ENCODE results near the gene EXOG. TPM values are rescaled to one million over a fixed set of nuclear protein-coding genes. Genes with fewer than 3 reads are reported as not detected.

Gene EXOG
- polyA plus RNA-seq, 3 donors = 1.6 to 5.4 (median 2.4) TPM

GRCh38 chr3:38538773-38539353, 42.7 kb downstream of the EXOG start:
- TF ChIP-seq CTCF (IDR thresholded peaks at IDR 0.05) = no peak
- no peak overlapping the region for H3K4me3 ChIP-seq (replicated peaks in 1 of 3; ENCODE audit: low read depth in 2 of 3, low read length in 3 of 3)
- no peaks in the 10 kb centered on the region for H4K20me1 ChIP-seq (ENCODE audit: insufficient read depth, low read length)
- Mint-ChIP-seq H3K4me3 (no peak overlapping the region), H3K27me3 (ENCODE audit: low read depth in 3 of 3) (peaks cover 0 to 3% (median 1%) of the 10 kb centered on the region in 3 donors), H3K36me3 (peaks cover 7 to 9% of the 10 kb centered on the region in 2 donors), H3K9me3 (peaks cover 0 to 5% (median 0%) of the 10 kb centered on the region in 7 donors), H3K4me1 (no peaks in the 10 kb centered on the region), H3K27ac (peak overlapping the region in 1 of 7 donors; percentile 67)
- no peak overlapping the region for H3K4me2 ChIP-seq (replicated peaks; ENCODE audit: extremely low read depth, low read length, poor library complexity, severe bottlenecking)
- 100% methylated on average over 5 of the region's 8 CpGs for WGBS (ENCODE audit: insufficient coverage)
- no peak overlapping the region for H2AFZ ChIP-seq (ENCODE audit: insufficient read depth, low read depth, low read length, poor library complexity, severe bottlenecking)
- no peaks in the 10 kb centered on the region for H3K9me3 ChIP-seq (replicated peaks in 1 of 2; ENCODE audit: control insufficient read depth in 1 of 2, insufficient read depth in 1 of 2, low read length in 2 of 2)
- no peaks in the 10 kb centered on the region for H3K79me2 ChIP-seq (ENCODE audit: insufficient read depth, low read length)
- H3K36me3 ChIP-seq (replicated peaks in 1 of 2; ENCODE audit: control insufficient read depth in 1 of 2, insufficient read depth in 2 of 2, low read length in 2 of 2) = peaks cover 0 to 7% of the 10 kb centered on the region in 2 donors
- H3K9ac ChIP-seq (ENCODE audit: insufficient read depth, low read length, poor library complexity, severe bottlenecking) = no peak overlapping the region
- no peaks in the 10 kb centered on the region for H3K4me1 ChIP-seq (ENCODE audit: control insufficient read depth in 1 of 2, insufficient read depth in 2 of 2, low read length in 2 of 2)
- no peak overlapping the region for H3K27ac ChIP-seq (ENCODE audit: low read depth in 1 of 2, low read length in 2 of 2)
- DNase-seq = no peak
- no peaks in the 10 kb centered on the region for H3K27me3 ChIP-seq (ENCODE audit: control insufficient read depth in 2 of 2, insufficient read depth in 2 of 2, low read length in 2 of 2)
- intact Hi-C loops (cut with micrococcal nuclease) = no loop called here

- no peak for DNase-seq
- Histone ChIP-seq H3K4me1 (ENCODE audit: control insufficient read depth in 1 of 2, insufficient read depth in 2 of 2, low read length in 2 of 2) (no peaks in the 10 kb centered on the region), H3K9me3 (replicated peaks in 1 of 2; ENCODE audit: control insufficient read depth in 1 of 2, insufficient read depth in 1 of 2, low read length in 2 of 2) (no peaks in the 10 kb centered on the region), H3K27ac (ENCODE audit: low read depth in 1 of 2, low read length in 2 of 2) (no peak overlapping the region), H3K4me3 (replicated peaks in 1 of 3; ENCODE audit: low read depth in 2 of 3, low read length in 3 of 3) (no peak overlapping the region), H4K20me1 (ENCODE audit: insufficient read depth, low read length) (no peaks in the 10 kb centered on the region), H3K79me2 (ENCODE audit: insufficient read depth, low read length) (no peaks in the 10 kb centered on the region), H2AFZ (ENCODE audit: insufficient read depth, low read depth, low read length, poor library complexity, severe bottlenecking) (no peak overlapping the region), H3K27me3 (ENCODE audit: control insufficient read depth in 2 of 2, insufficient read depth in 2 of 2, low read length in 2 of 2) (no peaks in the 10 kb centered on the region), H3K36me3 (replicated peaks in 1 of 2; ENCODE audit: control insufficient read depth in 1 of 2, insufficient read depth in 2 of 2, low read length in 2 of 2) (no peaks in the 10 kb centered on the region), H3K4me2 (replicated peaks; ENCODE audit: extremely low read depth, low read length, poor library complexity, severe bottlenecking) (no peak overlapping the region), H3K9ac (ENCODE audit: insufficient read depth, low read length, poor library complexity, severe bottlenecking) (no peak overlapping the region)
- intact Hi-C loops (cut with micrococcal nuclease) = no loop called here
- WGBS (ENCODE audit: insufficient coverage) = 89% methylated on average over 8 of the region's 9 CpGs
- no peaks in the 10 kb centered on the region for H3K9me3 Mint-ChIP-seq
- H3K27ac Mint-ChIP-seq = no peak overlapping the region
- peaks cover 0 to 3% (median 3%) of the 10 kb centered on the region in 3 donors for H3K27me3 Mint-ChIP-seq (ENCODE audit: low read depth in 3 of 3)
- no peak for TF ChIP-seq CTCF (IDR thresholded peaks at IDR 0.05)
- H3K4me1 Mint-ChIP-seq = no peaks in the 10 kb centered on the region
- H3K4me3 Mint-ChIP-seq = no peak overlapping the region
- peaks cover 0 to 1% of the 10 kb centered on the region in 2 donors for H3K36me3 Mint-ChIP-seq
These were observed 45.7 kb downstream of the EXOG start for GRCh38 chr3:38541806-38542205.
